Measurements from ENCODE around the gene EGLN2.

GRCh38 chr19:40752257-40752781, 46.7 kb upstream of the EGLN2 start:
- no peak for TF ChIP-seq POLR2A (IDR thresholded peaks at IDR 0.05; ENCODE audit: low read depth, low read length)
- no peak for TF ChIP-seq POLR2AphosphoS5 (IDR thresholded peaks at IDR 0.05; ENCODE audit: low read depth, low read length)
- no peak for TF ChIP-seq SPI1 (IDR thresholded peaks at IDR 0.05; ENCODE audit: low read depth, low read length)

Data from GM12891 (cell line).